ENCODE data around the gene OR2D2. TPM values are rescaled to one million over a fixed set of nuclear protein-coding genes. Genes with fewer than 3 reads are reported as not detected.

OR2D2 gene, protein sequence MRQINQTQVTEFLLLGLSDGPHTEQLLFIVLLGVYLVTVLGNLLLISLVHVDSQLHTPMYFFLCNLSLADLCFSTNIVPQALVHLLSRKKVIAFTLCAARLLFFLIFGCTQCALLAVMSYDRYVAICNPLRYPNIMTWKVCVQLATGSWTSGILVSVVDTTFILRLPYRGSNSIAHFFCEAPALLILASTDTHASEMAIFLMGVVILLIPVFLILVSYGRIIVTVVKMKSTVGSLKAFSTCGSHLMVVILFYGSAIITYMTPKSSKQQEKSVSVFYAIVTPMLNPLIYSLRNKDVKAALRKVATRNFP
- total RNA-seq = not detected

DNA sequence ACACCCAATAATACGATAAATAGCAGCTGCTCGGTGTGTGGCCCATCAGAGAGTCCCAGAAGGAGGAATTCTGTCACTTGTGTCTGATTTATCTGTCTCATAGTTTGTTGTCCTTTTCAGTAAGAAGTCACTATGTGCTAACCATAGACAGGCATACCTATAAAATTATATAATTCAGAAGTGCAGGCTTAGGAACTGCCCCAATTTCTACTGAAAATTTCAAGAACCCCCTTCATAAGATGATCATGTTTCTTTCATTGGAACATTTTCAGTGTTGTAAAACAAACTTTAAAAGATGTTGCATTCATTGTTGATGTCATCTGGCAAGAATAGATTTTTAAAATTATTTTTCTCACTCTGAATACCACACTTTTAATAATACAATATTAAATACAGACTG, at the start of gene OR2D2:
TSS of gene OR2D2 (minus strand) at position 101 of the 400 bp plus-strand sequence. CDS start at position 101, 0 bp downstream.
- no peaks in the 10 kb centered on the region for H3K4me1 ChIP-seq
- no peak for DNase-seq (ENCODE audit: extremely low spot score)
- WGBS = 83% methylated on average over 2 of the region's 2 CpGs
- TF ChIP-seq EP300 (IDR thresholded peaks at IDR 0.05) (no peak), POLR2A (IDR thresholded peaks at IDR 0.05; ENCODE audit: low read depth) (no peak), POLR2AphosphoS5 (IDR thresholded peaks at IDR 0.05) (no peak)
- TF ChIP-seq, protein P1, sequence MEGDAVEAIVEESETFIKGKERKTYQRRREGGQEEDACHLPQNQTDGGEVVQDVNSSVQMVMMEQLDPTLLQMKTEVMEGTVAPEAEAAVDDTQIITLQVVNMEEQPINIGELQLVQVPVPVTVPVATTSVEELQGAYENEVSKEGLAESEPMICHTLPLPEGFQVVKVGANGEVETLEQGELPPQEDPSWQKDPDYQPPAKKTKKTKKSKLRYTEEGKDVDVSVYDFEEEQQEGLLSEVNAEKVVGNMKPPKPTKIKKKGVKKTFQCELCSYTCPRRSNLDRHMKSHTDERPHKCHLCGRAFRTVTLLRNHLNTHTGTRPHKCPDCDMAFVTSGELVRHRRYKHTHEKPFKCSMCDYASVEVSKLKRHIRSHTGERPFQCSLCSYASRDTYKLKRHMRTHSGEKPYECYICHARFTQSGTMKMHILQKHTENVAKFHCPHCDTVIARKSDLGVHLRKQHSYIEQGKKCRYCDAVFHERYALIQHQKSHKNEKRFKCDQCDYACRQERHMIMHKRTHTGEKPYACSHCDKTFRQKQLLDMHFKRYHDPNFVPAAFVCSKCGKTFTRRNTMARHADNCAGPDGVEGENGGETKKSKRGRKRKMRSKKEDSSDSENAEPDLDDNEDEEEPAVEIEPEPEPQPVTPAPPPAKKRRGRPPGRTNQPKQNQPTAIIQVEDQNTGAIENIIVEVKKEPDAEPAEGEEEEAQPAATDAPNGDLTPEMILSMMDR (IDR thresholded peaks at IDR 0.05) = no peak
- no peaks in the 10 kb centered on the region for H3K36me3 ChIP-seq
- no peak within 1 kb of the TSS for H3K4me3 ChIP-seq
- H3K27me3 ChIP-seq = peaks cover 0 to 5% (median 0%) of the 10 kb centered on the region in 4 donors
- no peaks in the 10 kb centered on the region for H3K9me3 ChIP-seq
- intact Hi-C loops (cut with DNase I) = no loop called here
- no peak within 1 kb of the TSS for H3K27ac ChIP-seq (replicated peaks in 1 of 4)

DNA sequence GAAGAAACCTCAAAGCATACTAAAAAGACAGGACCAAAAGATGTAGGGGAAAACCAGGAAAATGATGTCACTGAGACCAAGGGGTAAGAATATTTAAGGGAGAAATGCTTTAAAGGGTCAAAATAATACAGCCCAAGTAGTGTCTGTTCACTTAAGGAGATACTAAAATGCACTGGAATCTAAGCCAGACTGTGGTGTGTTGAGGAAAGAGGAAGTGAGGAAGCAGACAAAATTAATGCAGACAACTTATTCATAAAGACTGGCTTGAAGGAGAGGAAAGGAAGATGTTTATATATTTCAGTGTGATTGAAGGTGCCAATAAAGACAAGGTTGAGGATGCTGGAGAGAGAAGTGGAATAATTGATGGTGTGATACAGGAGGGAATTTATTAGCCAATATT, 49.7 kb upstream of the OR2D2 start:
- Histone ChIP-seq H3K4me1 (no peaks in the 10 kb centered on the region), H3K27me3 (no peaks in the 10 kb centered on the region), H3K27ac (replicated peaks in 1 of 4) (no peak overlapping the region), H3K9me3 (no peaks in the 10 kb centered on the region), H3K4me3 (no peak overlapping the region), H3K36me3 (no peaks in the 10 kb centered on the region)
- intact Hi-C loops (cut with DNase I) = no loop called here
- TF ChIP-seq, protein P1 (IDR thresholded peaks at IDR 0.05) = no peak
- TF ChIP-seq POLR2AphosphoS5 (IDR thresholded peaks at IDR 0.05) (no peak), EP300 (IDR thresholded peaks at IDR 0.05) (no peak), POLR2A (IDR thresholded peaks at IDR 0.05; ENCODE audit: low read depth) (no peak)
- DNase-seq (ENCODE audit: extremely low spot score) = no peak

DNA sequence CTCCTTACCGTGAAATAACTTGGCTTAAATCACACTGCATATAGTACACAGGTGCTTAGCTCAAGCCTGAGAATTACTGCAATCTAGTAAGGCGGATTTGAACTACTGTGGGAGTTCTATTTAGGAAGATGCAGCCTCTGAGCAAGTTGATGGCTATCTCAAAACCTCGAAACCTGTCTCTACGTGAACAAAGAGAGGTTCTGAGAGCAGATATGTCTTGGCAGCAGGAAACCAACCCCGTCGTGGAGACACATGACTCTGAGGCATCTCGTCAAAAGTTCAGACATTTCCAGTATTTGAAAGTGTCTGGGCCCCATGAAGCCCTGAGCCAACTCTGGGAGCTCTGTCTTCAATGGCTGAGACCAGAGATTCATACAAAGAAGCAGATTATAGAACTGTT, 39.8 kb upstream of the OR2D2 start:
- H3K4me3 ChIP-seq = no peak overlapping the region

DNA sequence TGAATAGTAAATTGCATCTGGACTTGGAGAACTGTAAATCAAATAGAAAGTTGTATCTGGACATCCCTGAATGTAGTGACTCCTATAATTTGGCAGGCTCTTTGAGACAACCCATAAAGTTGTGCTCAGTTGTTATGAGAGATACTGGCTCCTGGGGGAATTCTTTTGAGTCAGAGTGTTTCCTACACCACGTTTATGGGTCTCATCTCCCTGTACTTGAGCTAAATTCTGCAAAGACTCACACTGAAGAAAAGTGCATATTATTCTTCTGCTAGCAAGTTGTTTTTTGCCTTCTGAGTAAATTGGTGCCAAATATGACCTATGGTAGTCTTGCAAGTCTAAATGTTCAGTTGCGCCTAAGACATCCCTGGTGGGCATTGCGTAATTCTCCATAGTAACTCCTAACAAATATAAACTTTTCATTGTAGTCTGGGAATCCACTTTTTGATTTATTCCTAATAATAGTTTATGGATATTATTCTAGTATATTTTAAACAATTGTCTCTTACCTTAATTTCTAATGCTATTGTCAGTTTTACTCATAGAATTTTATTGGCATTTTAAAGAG, 38.9 kb upstream of the OR2D2 start:
- no peak for TF ChIP-seq POLR2AphosphoS5 (IDR thresholded peaks at IDR 0.05)
- no peak for DNase-seq (ENCODE audit: extremely low spot score)
- H3K27ac ChIP-seq (replicated peaks in 1 of 4) = no peak overlapping the region
- H3K9me3 ChIP-seq = no peaks in the 10 kb centered on the region
- no peak overlapping the region for H3K4me3 ChIP-seq
- peaks cover 0 to 22% (median 0%) of the 10 kb centered on the region in 4 donors for H3K27me3 ChIP-seq
- intact Hi-C loops (cut with DNase I) = no loop called here
- no peaks in the 10 kb centered on the region for H3K36me3 ChIP-seq
- peaks cover 8 to 15% (median 15%) of the 10 kb centered on the region in 4 donors for H3K4me1 ChIP-seq
- WGBS = 85% methylated on average over 3 of the region's 3 CpGs

More for the DNA sequence above, 39.8 kb upstream of the OR2D2 start:
- Histone ChIP-seq H3K27ac (replicated peaks in 1 of 4) (no peak overlapping the region), H3K4me1 (peaks cover 4 to 6% (median 5%) of the 10 kb centered on the region in 4 donors), H3K9me3 (no peaks in the 10 kb centered on the region), H3K27me3 (peaks cover 0 to 15% (median 0%) of the 10 kb centered on the region in 4 donors), H3K36me3 (no peaks in the 10 kb centered on the region)
- no peak for DNase-seq (ENCODE audit: extremely low spot score)
- intact Hi-C loops (cut with DNase I) = no loop called here
- no peak for TF ChIP-seq EP300 (IDR thresholded peaks at IDR 0.05)
- TF ChIP-seq POLR2A (IDR thresholded peaks at IDR 0.05; ENCODE audit: low read depth) = no peak
- TF ChIP-seq, protein P1 (IDR thresholded peaks at IDR 0.05) = no peak
- no peak for TF ChIP-seq POLR2AphosphoS5 (IDR thresholded peaks at IDR 0.05)
- WGBS = 84% methylated on average over 7 of the region's 7 CpGs

DNA sequence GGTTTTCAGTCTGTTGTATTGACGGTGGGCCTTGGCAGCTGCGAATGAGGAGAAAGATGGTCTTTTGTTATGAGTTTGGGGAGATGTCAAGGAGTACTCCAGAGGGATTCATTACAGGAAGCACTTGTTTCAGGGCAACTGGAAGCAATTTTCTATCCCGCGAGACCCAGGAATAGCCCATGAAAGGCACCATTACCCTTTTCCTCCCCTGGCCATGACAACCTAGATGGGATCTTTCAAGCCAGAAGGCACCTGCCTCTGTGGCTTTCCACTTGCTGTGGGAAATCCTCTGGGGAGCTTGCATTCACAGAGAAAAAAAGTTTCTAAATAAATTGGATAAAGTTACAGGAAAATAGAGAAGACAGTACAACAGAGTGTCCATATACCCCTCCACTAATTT, 36.6 kb upstream of the OR2D2 start:
- no peak overlapping the region for H3K4me3 ChIP-seq
- peaks cover 0 to 25% (median 0%) of the 10 kb centered on the region in 4 donors for H3K27me3 ChIP-seq
- H3K4me1 ChIP-seq = peaks cover 8 to 16% (median 15%) of the 10 kb centered on the region in 4 donors
- H3K9me3 ChIP-seq = no peaks in the 10 kb centered on the region
- intact Hi-C loops (cut with DNase I) = no loop called here
- 67% methylated on average over 4 of the region's 4 CpGs for WGBS
- TF ChIP-seq EP300 (IDR thresholded peaks at IDR 0.05) = no peak
- TF ChIP-seq POLR2AphosphoS5 (IDR thresholded peaks at IDR 0.05) = no peak
- no peak for TF ChIP-seq POLR2A (IDR thresholded peaks at IDR 0.05; ENCODE audit: low read depth)
- TF ChIP-seq, protein P1 (IDR thresholded peaks at IDR 0.05) = no peak
- H3K27ac ChIP-seq (replicated peaks in 1 of 4) = no peak overlapping the region
- DNase-seq (ENCODE audit: extremely low spot score) = no peak
- no peaks in the 10 kb centered on the region for H3K36me3 ChIP-seq
